Sigmoid colon (tissue), 4 donors: ENCODE measurements around the gene ACR.
A peak's percentile ranks its signal among the peaks of the same experiment; 100 is the strongest.

ENCODE experiments used
- CTCF ChIP-seq, 4 experiments: fragments of 450-650 bp in 3 of 4; fragments of 200-600 bp in 1 of 4; IDR thresholded peaks; one replicate each; pipeline ENCODE4 v1.5.1; 2016 to 2019; ENCODE audit warnings: antibody characterized with exemption in 4 of 4, mild to moderate bottlenecking in 3 of 4, moderate library complexity in 2 of 4
- POLR2A ChIP-seq, 2 donors: fragments of 450-650 bp; IDR thresholded peaks; one replicate each; pipeline ENCODE4 v1.6.1; 2016; ENCODE audit warnings: antibody characterized with exemption in 2 of 2, mild to moderate bottlenecking in 2 of 2, moderate library complexity in 2 of 2
- POLR2AphosphoS5 ChIP-seq, 4 donors: sonication (generic); formaldehyde crosslinking; IDR thresholded peaks; one replicate each; pipeline ENCODE4 v1.6.1; 2017; ENCODE audit warnings: antibody characterized with exemption in 4 of 4

- TF ChIP-seq CTCF (IDR thresholded peaks at IDR 0.05) (peak in 2 of 4 experiments; percentile 28 to 32), POLR2A (IDR thresholded peaks at IDR 0.05) (no peak), POLR2AphosphoS5 (IDR thresholded peaks at IDR 0.05) (no peak)
These were observed 41.0 kb upstream of the ACR start for GRCh38 chr22:50696799-50697561.
